ENCODE data around the gene HGFAC. TPM values are rescaled to one million over a fixed set of nuclear protein-coding genes. Genes with fewer than 3 reads are reported as not detected.

Gene HGFAC
- total RNA-seq, 8 experiments from 2014 or later: 0.42 to 2.5 (median 1.8) TPM; not detected in 2

DNA sequence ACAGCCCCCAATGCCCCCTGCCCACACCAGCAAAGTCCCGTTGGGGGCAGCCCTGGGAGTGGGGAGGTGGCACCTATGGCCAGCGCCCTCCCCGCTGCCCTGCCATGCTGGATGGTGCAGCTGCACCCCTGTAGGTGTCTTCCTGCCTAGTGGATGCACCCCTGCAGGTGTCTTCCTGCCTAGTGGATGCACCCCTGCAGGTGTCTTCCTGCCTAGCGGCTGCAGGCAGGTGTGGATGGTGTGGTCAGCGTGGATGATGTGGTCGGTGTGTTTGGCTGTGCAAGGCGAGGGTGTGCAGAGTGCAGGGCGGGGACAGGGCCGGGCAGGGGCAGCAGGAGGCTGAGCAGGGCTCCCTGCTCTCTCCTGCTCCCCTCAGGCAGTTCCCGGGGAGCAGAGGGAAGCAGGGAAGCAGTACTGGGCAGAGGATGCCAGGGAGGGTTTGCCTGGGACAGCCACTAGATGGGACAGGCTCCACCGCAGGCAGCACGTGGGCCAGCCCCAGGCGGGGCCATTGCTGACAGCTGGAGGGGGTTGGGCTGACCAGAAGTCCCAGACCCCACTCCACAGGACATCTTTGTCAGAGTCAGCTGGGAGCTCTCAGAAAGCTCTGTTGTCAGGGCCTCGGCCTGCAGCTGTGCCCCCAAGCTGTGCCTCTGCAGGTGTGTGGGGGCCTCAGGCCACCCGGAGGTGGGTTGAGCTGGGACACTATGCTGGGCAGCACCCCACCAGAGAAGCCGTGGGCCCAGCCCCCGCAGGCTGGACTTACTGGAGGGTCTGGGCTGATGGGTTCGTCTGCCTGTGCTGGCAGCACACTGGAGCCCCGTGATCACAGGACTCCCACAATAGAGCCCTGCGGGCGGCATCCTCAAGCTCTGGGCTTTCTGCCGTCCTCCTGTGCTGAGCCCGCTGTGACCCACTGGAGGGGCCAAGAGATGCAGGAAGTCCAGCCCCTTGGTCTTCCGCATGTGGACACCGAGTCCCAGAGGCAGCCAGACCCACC lies 45.1 kb downstream of the HGFAC start:
- peak in 6 of 8 experiments; percentile 22 to 86 (median 76) for ATAC-seq (replicated peaks in 6 of 8)
- peaks cover 23 to 24% of the 10 kb centered on the region in 2 donors for H3K4me1 ChIP-seq (replicated peaks in 1 of 2)
- in situ Hi-C loops (cut with MboI; ENCODE audit: low pct_unique_long_range_greater_than_20kb in 2 of 9, low sequenced_read_pairs in 9 of 9, unreplicated experiment in 9 of 9): no loop called here
- 44 to 100% (median 60%) methylated on average over 1 to 8 of the region's 25 CpGs; no CpG with 5 or more reads in 5 of the 10 experiments for WGBS, 10 experiments
- H3K4me3 ChIP-seq: no peak overlapping the region
- H3K27ac ChIP-seq: no peak overlapping the region

DNA sequence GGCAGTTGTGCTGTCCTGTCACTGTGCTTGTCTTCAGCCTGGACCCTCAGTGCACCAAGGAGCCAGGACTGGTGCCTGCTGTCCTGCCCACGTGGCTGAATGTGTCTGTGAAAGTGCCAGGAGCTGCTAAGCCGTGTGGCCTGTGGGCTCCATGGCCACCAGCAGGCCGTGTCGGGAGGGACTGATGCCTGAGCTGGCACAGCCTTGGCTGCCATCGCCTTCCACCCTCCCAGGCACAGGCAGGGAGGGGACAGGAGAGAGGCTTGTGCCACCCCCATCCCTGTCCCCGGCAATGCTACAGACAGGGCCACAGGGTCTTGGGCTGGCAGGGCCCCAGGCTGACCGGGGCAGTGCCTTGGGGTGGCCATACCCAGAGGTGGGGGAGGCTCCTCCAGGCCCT lies 46.1 kb downstream of the HGFAC start:
- ATAC-seq (replicated peaks in 6 of 8): no peak
- no peak overlapping the region for H3K4me3 ChIP-seq
- H3K4me1 ChIP-seq (replicated peaks in 1 of 2): peaks cover 24 to 29% of the 10 kb centered on the region in 2 donors
- in situ Hi-C loops (cut with MboI; ENCODE audit: low pct_unique_long_range_greater_than_20kb in 2 of 9, low sequenced_read_pairs in 9 of 9, unreplicated experiment in 9 of 9): no loop called here
- H3K27ac ChIP-seq: no peak overlapping the region
- 50% methylated on average over 2 of the region's 7 CpGs; no CpG with 5 or more reads in 9 of the 10 experiments for WGBS, 10 experiments

DNA sequence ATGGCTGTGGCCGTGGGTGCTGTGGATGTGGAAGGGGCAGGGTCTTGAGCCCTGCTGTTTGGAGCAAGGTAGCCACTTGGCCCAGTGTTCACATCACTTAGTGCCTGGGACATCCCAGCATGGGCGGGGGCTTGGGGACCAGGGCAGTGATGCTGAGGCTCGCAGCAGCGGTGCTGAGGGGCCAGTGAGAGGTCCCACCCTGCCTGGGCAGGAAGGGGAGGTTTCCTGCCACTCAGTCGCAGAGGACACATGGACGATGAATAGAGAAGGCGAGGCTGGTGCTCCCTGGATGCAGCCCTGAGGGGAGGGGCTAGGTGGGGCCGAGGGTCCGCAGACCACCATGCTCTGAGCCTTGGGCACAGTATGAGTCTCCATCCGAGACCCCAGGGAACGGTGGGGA lies 47.1 kb downstream of the HGFAC start:
- H3K4me3 ChIP-seq: no peak overlapping the region
- H3K4me1 ChIP-seq (replicated peaks in 1 of 2): peaks cover 25 to 37% of the 10 kb centered on the region in 2 donors
- in situ Hi-C loops (cut with MboI; ENCODE audit: low pct_unique_long_range_greater_than_20kb in 2 of 9, low sequenced_read_pairs in 9 of 9, unreplicated experiment in 9 of 9): no loop called here
- ATAC-seq (replicated peaks in 6 of 8): no peak
- 11 to 100% (median 35%) methylated on average over 2 to 5 of the region's 11 CpGs; no CpG with 5 or more reads in 5 of the 10 experiments for WGBS, 10 experiments
- no peak overlapping the region for H3K27ac ChIP-seq

DNA sequence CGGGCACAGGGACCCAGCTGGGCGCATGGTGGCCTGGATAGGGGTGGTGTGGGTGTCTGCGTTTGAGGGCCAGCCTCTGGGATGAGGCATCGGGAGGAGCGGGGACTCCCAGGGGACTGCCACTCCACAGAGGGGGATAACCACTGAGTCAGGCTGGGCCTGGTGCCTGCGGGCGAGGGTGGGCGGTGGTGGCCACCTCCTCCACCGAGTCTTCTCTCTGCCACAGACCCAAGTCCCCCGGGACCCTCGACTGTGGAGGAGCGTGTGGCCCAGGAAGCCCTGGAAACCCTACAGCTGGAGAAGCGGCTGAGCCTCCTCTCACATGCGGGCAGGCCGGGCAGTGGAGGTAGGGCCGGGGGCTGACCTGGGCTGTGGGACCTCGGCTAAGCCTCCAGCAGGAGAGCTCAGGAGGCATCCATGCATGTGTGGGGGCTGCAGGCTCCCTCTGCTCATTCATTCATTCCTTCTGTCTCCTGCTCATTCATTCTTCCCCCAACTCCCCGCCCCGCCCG lies 47.7 kb downstream of the HGFAC start:
- Histone ChIP-seq H3K4me1 (replicated peaks in 1 of 2) (peaks cover 30 to 43% of the 10 kb centered on the region in 2 donors), H3K27ac (no peak overlapping the region), H3K4me3 (no peak overlapping the region)
- 40 to 100% (median 64%) methylated on average over 1 to 3 of the region's 20 CpGs; no CpG with 5 or more reads in 7 of the 10 experiments for WGBS, 10 experiments
- in situ Hi-C loops (cut with MboI; ENCODE audit: low pct_unique_long_range_greater_than_20kb in 2 of 9, low sequenced_read_pairs in 9 of 9, unreplicated experiment in 9 of 9): no loop called here
- no peak for ATAC-seq (replicated peaks in 6 of 8)

DNA sequence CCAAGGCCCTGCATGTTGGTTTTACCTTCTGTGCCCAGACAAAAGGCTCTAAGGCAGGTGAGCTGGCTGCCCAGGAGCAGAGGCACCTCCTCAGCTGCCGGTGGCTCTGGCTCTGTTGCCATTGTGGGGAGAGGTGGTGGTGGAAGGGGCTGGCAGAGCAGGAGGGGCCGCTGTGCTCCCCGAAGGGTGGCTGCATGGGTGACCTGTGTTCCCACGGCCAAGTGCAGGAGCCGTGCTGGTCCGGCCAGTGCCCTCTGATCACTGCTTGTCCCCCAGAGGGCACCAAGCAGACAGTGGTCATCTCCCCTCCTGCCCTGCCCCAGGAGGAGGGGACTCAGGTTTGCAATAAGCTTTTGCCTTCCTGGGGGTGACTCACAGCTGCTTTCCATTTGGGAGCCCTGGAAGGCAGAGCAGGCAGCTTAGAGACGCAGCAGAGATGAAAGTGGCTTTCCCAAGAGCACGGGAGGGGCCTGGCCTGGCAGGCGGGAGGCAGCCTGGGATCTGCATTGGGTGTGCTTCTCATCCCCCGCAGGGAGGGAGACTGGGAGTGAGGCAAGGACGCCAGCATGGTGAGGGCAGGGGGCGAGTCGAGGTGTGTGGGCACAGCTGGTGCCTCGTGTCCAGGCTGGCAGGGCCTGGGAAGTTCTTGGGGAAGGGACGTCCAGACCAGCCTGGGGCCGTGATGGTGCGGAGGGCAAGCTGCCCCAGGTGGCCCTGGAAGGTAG lies 50.1 kb downstream of the HGFAC start:
- 40 to 75% (median 64%) methylated on average over 2 to 6 of the region's 17 CpGs; no CpG with 5 or more reads in 5 of the 10 experiments for WGBS, 10 experiments
- Histone ChIP-seq H3K4me1 (replicated peaks in 1 of 2) (peaks cover 21 to 43% of the 10 kb centered on the region in 2 donors), H3K27ac (no peak overlapping the region), H3K4me3 (no peak overlapping the region)
- in situ Hi-C loops (cut with MboI; ENCODE audit: low pct_unique_long_range_greater_than_20kb in 2 of 9, low sequenced_read_pairs in 9 of 9, unreplicated experiment in 9 of 9): no loop called here
- ATAC-seq (replicated peaks in 6 of 8): peak in 5 of 8 experiments; percentile 0 to 19 (median 11)

DNA sequence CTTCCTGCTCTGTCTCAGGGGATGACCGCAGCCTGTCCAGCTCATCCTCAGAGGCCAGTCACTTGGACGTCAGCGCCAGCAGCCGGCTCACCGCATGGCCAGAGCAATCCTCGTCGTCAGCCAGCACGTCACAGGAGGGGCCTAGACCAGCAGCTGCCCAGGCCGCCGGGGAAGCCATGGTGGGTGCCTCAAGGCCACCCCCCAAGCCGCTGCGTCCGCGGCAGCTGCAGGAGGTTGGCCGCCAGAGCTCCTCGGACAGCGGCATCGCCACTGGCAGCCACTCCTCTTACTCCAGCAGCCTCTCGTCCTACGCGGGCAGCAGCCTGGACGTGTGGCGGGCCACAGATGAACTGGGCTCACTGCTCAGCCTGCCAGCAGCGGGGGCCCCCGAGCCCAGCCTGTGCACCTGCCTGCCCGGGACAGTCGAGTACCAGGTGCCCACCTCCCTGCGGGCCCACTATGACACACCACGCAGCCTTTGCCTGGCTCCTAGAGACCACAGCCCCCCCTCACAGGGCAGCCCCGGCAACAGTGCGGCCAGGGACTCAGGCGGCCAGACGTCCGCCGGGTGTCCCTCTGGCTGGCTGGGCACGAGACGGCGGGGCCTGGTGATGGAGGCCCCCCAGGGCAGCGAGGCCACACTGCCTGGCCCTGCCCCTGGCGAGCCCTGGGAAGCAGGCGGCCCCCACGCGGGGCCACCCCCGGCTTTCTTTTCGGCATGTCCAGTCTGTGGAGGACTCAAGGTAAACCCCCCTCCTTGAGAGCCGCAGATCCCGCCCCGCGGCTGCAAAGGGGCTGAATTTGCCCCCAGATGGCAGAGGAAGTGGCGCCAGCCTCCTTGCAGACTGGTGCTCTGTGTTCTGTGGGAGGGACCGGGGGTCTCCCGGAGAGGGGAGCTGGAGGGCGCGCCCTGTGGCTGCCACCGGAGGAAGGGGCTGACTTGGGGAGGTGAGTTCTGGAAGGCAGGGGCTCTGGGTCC lies 51.3 kb downstream of the HGFAC start:
- H3K27ac ChIP-seq: no peak overlapping the region
- 78 to 90% (median 86%) methylated on average over 5 to 16 of the region's 55 CpGs; no CpG with 5 or more reads in 7 of the 10 experiments for WGBS, 10 experiments
- ATAC-seq (replicated peaks in 6 of 8): peak in 2 of 8 experiments; percentile 1 to 10
- no peak overlapping the region for H3K4me3 ChIP-seq
- peaks cover 13 to 37% of the 10 kb centered on the region in 2 donors for H3K4me1 ChIP-seq (replicated peaks in 1 of 2)
- in situ Hi-C loops (cut with MboI; ENCODE audit: low pct_unique_long_range_greater_than_20kb in 2 of 9, low sequenced_read_pairs in 9 of 9, unreplicated experiment in 9 of 9): no loop called here

DNA sequence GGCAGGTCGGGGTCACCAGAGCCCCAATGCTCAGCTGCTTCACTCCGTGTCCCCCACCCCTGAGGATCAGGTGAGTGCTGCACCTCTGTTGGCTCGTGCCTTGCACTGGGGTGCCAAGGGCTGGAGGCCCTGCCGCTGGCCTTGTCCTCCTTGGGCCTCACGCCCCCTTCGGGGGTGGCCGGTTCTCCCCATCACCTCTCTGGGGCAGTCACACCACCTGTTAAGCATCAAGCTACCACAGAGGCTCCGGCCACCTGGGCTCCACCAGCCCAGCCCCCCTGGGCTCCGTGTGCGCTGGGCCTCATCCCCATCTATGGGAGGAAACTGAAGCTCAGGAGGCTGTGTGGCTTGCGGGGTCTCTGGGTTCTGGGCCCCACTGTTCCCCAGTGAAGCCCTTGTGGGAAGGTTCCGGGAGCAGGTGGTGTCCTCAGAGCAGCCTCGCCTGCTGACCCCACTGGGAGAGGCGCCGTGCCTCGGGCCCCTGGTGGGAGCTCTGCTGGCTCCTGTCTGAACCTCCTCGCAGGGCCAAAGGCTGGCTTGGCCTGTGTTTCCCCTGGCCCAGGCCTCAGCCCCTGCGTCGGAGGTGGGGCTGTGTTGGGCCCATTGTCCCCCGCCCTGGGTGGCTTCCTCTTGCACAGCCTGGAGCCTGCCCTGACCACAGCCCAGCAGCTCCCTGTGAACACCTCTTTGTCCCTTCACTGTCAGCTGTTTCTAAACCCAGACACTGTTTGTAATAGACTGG lies 52.1 kb downstream of the HGFAC start:
- ATAC-seq (replicated peaks in 6 of 8): peak; percentile 5 to 72 (median 58)
- in situ Hi-C loops (cut with MboI; ENCODE audit: low pct_unique_long_range_greater_than_20kb in 2 of 9, low sequenced_read_pairs in 9 of 9, unreplicated experiment in 9 of 9): no loop called here
- Histone ChIP-seq H3K27ac (peak overlapping the region in 1 of 2 donors; percentile 55), H3K4me3 (no peak overlapping the region), H3K4me1 (replicated peaks in 1 of 2) (peaks cover 13 to 37% of the 10 kb centered on the region in 2 donors)
- WGBS, 10 experiments: 0 to 90% (median 70%) methylated on average over 2 to 3 of the region's 20 CpGs; no CpG with 5 or more reads in 7 of the 10 experiments

DNA sequence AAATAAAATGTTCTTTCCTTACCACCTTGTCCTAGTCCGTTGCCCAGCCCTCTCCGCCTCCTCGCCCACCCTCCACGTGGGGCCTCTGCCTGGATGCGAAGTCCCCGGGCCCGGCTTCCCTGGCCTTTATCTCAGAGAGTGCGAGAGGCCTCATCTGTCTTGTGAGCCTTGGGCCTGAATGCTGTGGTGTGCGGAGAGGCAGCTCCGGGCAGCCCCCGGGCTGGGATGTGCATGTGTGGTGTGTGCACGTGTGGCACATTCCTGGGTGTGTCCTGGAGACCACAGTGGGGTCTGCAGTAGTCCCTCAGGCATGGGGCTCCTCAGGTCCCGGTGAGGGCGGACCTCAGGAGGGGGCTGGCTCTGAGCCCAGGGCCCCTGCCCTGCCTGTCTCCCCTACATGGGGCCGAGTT lies 52.7 kb downstream of the HGFAC start:
- in situ Hi-C loops (cut with MboI; ENCODE audit: low pct_unique_long_range_greater_than_20kb in 2 of 9, low sequenced_read_pairs in 9 of 9, unreplicated experiment in 9 of 9): no loop called here
- ATAC-seq (replicated peaks in 6 of 8): peak; percentile 9 to 86 (median 70)
- H3K27ac ChIP-seq: peak overlapping the region in 1 of 2 donors; percentile 55
- peaks cover 13 to 37% of the 10 kb centered on the region in 2 donors for H3K4me1 ChIP-seq (replicated peaks in 1 of 2)
- WGBS, 10 experiments: 8 to 13% methylated on average over 2 to 3 of the region's 15 CpGs; no CpG with 5 or more reads in 8 of the 10 experiments
- H3K4me3 ChIP-seq: no peak overlapping the region

DNA sequence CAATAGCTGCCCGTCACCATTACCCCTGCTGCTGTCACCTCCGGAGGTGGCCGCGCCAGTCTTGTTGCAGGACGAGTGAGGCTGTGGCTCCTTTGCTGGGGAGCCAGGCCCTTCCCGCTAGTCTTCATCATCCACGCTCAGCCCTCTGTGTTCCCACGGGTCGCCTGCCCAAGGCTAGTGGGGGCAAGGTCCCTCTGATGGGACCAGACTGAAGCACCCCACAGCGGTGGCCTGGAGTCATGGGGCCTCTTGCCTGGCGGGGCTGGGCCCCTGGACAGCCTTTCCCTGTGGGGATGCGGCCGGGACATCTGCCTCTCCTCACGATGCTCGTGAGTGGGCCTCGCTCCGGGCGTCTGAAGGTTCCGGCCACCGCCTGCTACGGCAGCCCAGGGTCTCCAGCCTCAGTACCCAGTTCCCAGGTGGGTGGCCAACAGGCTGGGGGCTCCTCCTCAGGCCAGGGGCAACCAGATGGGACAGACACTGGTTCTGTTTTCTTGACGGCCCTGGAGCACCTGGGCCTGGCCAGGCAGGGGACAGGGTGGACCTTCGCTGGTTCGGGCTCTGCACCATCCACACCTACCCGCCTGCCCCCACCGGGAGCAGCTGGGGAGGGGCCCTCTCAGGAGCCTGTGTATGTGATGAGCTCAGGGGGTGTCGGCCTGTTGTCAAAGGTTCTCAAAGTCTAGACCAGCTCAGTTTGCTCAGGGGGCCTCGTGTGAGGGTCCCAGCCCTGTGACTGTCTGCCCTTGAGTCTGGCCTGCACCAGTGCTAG lies 53.6 kb downstream of the HGFAC start:
- H3K4me3 ChIP-seq: no peak overlapping the region
- in situ Hi-C loops (cut with MboI; ENCODE audit: low pct_unique_long_range_greater_than_20kb in 2 of 9, low sequenced_read_pairs in 9 of 9, unreplicated experiment in 9 of 9): no loop called here
- no peak for ATAC-seq (replicated peaks in 6 of 8)
- 33 to 92% (median 75%) methylated on average over 2 to 17 of the region's 28 CpGs; no CpG with 5 or more reads in 5 of the 10 experiments for WGBS, 10 experiments
- H3K4me1 ChIP-seq (replicated peaks in 1 of 2): peaks cover 13 to 37% of the 10 kb centered on the region in 2 donors
- no peak overlapping the region for H3K27ac ChIP-seq

DNA sequence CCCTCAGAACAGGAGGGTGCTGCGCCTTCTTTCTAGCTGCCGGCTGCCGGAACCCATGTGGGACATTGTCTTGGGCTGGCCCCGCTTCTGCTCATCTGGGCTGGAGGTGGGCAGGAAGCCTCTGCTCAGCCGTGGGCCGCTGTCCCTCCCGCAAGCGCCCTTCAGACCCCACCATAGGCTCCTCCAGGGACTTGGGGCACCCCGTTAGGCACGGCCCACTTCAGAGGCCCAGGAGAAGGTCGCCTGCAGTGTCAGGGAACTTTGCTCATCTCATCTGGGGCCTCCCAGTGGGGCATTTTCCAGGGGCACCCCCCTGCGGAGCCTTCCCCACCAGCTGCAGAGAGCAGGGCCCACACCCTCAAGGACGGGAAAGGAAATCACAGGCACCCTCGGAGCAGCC lies 54.3 kb downstream of the HGFAC start:
- Histone ChIP-seq H3K4me1 (replicated peaks in 1 of 2) (peaks cover 13 to 37% of the 10 kb centered on the region in 2 donors), H3K27ac (no peak overlapping the region), H3K4me3 (no peak overlapping the region)
- WGBS, 10 experiments: 0 to 84% methylated on average over 1 to 6 of the region's 14 CpGs; no CpG with 5 or more reads in 8 of the 10 experiments
- ATAC-seq (replicated peaks in 6 of 8): peak in 2 of 8 experiments; percentile 4 to 6
- in situ Hi-C loops (cut with MboI; ENCODE audit: low pct_unique_long_range_greater_than_20kb in 2 of 9, low sequenced_read_pairs in 9 of 9, unreplicated experiment in 9 of 9): no loop called here

DNA sequence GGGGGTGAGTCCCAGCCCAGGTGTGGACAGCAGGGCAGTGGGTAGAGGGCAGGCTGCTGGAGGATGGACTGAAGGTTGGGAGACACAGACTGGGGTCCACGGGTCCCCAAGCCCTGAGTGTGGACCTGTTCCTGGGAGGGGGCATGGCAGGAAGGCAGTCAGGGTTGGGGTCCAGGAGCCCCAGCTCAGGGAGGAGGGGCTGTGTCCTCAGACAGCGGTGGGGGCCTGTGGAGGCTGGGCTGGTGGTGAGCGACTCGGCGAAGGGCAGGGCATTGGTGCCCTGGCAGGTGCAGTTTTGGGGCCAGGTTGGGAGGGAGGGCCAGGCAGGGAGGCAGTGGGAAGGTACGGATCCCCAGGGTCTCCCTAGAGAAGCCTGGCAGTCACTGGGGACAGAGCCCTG lies 55.3 kb downstream of the HGFAC start:
- WGBS, 10 experiments: no CpG with 5 or more reads among the region's 6 CpGs
- H3K4me3 ChIP-seq: no peak overlapping the region
- no peak overlapping the region for H3K27ac ChIP-seq
- in situ Hi-C loops (cut with MboI; ENCODE audit: low pct_unique_long_range_greater_than_20kb in 2 of 9, low sequenced_read_pairs in 9 of 9, unreplicated experiment in 9 of 9): no loop called here
- no peak for ATAC-seq (replicated peaks in 6 of 8)
- H3K4me1 ChIP-seq (replicated peaks in 1 of 2): peaks cover 13 to 34% of the 10 kb centered on the region in 2 donors

Data from motor neuron (in vitro differentiated cells).